Effector CD4-positive, alpha-beta T cell (primary cell): ENCODE results near the gene RIN3.
"Not testable (repeated sequence)": the region's sequence is repeated elsewhere in the genome, so short reads cannot be mapped to it uniquely, and the experiment has no call there.

ENCODE experiments used
- DNase-seq: peaks from one replicate; pipeline ENCODE4 v3.0.0-alpha.2; 2020

The RIN3 gene

DNA sequence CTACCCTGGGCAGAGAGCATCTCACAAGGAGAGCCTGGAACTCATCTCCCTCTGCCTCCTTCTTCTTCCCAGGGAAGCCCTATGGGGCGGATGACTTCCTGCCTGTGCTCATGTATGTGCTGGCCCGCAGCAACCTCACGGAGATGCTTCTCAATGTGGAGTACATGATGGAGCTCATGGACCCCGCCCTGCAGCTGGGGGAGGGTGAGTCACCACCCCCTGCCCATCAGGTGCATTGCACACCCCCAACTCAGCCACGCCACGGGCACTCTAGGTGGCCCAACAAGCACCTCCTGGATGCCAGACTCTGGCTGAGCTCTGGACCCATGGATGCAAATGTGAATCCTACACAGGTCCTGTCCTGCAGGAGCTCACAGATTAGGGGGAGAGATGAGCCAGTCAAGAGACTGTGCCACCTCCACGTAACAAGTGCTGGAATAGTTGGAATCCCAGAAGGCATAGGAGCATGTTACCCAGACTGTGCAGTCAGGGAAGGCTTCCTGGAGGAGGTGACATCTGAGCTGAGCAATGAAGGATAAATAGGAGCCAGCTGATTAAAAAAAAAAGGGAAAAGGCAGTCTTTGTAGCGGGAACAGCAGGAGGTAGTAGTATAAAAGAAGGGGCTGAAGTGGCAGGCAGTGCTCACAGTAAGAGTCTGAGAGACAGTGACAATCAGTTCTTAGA, 163.0 kb downstream of the RIN3 start:
- no peak for DNase-seq

GRCh38 chr14:92677087-92677668, 163.6 kb downstream of the RIN3 start:
- no peak for DNase-seq

GRCh38 chr14:92677955-92678354, 164.4 kb downstream of the RIN3 start:
- no peak for DNase-seq

GRCh38 chr14:92678766-92679165, 165.2 kb downstream of the RIN3 start:
- no peak for DNase-seq

- DNase-seq, result no peak
Measured at GRCh38 chr14:92679246-92679645, 165.7 kb downstream of the RIN3 start.

DNA sequence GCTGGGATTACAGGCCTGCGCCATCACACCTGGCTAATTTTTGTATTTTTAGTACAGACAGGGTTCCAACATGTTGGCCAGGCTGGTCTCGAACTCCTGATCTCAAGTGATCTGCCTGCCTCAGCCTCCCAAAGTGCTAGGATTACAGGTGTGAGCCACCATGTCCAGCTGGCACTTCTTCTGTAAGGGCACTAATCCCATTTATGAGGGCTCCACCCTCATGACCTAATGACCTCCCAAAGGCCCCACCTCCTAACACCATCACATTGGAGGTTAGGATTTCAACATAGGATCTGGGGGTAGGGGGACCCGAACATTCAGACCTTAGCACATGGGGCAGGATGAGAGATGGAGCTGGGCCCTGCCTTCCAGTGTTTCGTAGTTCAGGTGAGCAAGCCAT, 166.7 kb downstream of the RIN3 start:
- not testable (repeated sequence) for DNase-seq

- peak; percentile 55 for DNase-seq
Measured at GRCh38 chr14:92680781-92681650, 167.4 kb downstream of the RIN3 start.

DNA sequence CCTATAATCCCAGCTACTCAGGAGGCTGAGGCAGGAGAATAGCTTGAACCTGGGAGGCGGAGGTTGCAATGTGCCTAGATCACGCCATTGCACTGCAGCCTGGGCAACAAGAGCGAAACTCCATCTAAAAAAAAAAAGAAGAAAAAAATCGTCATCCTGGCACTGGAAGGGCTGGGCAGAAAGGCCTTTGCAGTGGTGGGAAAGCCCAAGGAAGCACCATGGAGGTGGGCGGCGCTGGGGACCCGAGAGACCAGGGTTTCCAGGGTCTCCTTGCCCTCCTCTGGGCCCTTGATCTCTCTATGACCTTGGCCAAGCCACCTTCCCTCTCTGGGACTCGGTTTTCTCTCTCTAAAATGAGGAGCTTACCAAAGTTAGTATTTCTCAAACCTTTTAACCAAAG, 169.5 kb downstream of the RIN3 start:
- no peak for DNase-seq

GRCh38 chr14:92684801-92685560, 171.4 kb downstream of the RIN3 start:
- no peak for DNase-seq

DNA sequence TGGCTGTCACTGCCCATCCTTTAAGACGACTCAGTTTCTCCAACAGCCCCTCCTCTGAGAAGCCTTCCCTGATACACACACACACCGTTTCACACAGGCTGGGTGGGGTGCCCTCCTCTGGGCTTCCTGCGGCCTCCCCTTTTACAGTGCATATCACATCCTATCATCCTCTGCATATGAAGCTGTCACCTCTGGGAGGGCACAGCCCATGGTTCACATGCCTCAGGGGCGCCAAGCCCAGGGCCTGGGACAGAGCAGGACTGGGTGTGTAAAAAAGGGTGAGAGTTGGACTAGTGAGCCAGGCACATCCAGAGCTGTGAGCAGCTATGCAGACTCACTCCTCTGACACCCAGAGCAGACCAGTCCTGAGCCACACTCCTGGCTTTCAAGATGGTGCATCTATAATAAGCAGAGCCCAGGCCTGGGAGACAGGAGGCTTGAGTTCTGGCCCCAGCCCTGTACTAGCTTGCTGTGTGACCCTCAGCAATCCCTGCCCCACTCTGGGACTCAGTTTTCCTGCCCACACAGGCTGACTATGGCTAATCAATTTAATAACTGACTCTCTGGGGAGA, 172.3 kb downstream of the RIN3 start:
- no peak for DNase-seq

GRCh38 chr14:92686411-92686899, 172.9 kb downstream of the RIN3 start:
- no peak for DNase-seq

- DNase-seq, result peak; percentile 58
Measured at GRCh38 chr14:92686900-92687427, 173.4 kb downstream of the RIN3 start.

DNA sequence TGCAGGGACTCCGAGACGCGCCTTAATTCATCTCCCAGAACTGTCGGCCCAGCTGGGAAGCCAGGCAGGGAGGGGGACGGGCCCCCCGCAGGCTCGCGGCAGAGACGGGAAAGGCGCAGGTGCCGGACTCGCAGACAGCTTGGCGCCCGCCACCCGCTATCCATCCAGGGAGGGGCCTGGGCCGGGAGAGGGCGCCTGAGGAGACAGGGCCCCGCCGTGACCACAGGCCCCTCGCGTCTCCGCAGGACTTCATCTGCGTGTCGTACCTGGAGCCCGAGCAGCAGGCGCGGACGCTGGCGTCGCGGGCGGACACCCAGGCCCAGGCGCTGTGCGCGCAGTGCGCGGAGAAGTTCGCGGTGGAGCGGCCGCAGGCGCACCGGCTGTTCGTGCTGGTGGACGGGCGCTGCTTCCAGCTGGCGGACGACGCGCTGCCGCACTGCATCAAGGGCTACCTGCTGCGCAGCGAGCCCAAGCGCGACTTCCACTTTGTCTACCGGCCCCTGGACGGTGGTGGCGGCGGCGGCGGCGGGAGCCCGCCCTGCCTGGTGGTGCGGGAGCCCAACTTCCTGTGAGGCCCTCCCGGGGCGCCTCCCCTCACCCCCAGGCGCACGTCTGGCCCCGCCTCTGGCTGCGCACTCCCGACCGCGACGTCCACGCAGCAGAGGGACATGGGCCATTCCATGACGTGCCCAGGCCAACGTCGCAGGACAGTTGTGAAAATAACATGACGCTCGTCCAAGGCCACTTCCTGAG, 174.3 kb downstream of the RIN3 start:
- DNase-seq, result no peak

GRCh38 chr14:92688434-92689375, 175.1 kb downstream of the RIN3 start:
- no peak for DNase-seq

GRCh38 chr14:92690171-92691011, 176.8 kb downstream of the RIN3 start:
- no peak for DNase-seq

- no peak for DNase-seq
Measured at GRCh38 chr14:92692822-92693226, 179.2 kb downstream of the RIN3 start.

- DNase-seq, result no peak
Measured at GRCh38 chr14:92693998-92694795, 180.6 kb downstream of the RIN3 start.

GRCh38 chr14:92694807-92695206, 181.2 kb downstream of the RIN3 start:
- DNase-seq, result no peak
